GM12878 (cell line): ENCODE results near the gene DTNA. TPM values are rescaled to one million over a fixed set of nuclear protein-coding genes. Genes with fewer than 3 reads are reported as not detected.

Experiments used
- ATAC-seq: fragments of 200-7000 bp; cut with Tn5 transposase; 3 replicates; pipeline ENCODE4 v1.9.1; 2020; ENCODE audit warnings: mild to moderate bottlenecking, moderate library complexity
- BruUV-seq: library from RNA; stranded (reverse); fragments of 400-500 nt; replicated peaks from 2 replicates; lab custom pipeline; 2021; lab: Mats Ljungman, UMichigan
- CTCF ChIA-PET: fragments of 300-600 bp; sonication (Branson Sonifier 250); formaldehyde crosslinking; extraction: SDS; loops from one replicate; lab custom pipeline; 2021; ENCODE audit warnings: inconsistent platforms; lab: Yijun Ruan, JAX
- POLR2A ChIA-PET: fragments of 350-600 bp; formaldehyde crosslinking; extraction: SDS; loops from one replicate; lab custom pipeline; 2021; ENCODE audit warnings: inconsistent platforms; lab: Charles Lee
- RAD21 ChIA-PET: fragments of 300-600 bp; sonication (Branson Sonifier 250); formaldehyde crosslinking; loops from one replicate; lab custom pipeline; 2023; ENCODE audit warnings: antibody characterized with exemption; ENCODE audit not compliant: unreplicated experiment; lab: Charles Lee
- SMC1A ChIA-PET: fragments of 300-600 bp; sonication (Branson Sonifier 250); formaldehyde crosslinking; loops from one replicate; lab custom pipeline; 2023; ENCODE audit not compliant: unreplicated experiment, uncharacterized antibody; lab: Charles Lee
- DNase-seq: peaks from one replicate; pipeline ENCODE4 v3.0.0-alpha.2; 2011; ENCODE audit warnings: low read depth, low spot score
- FAIRE-seq: peaks from 3 replicates; lab custom pipeline; 2011; peaks lifted over from hg19 to GRCh38; lab: Jason Lieb, UNC
- H2AFZ ChIP-seq: 2 replicates; pipeline ENCODE4 v1.6.0; 2011; ENCODE audit warnings: low read depth, low read length, control low read depth; ENCODE audit not compliant: control insufficient read depth
- H3K27ac ChIP-seq: 2 replicates; pipeline ENCODE4 v1.5.1; 2011; ENCODE audit warnings: control low read depth; ENCODE audit not compliant: control insufficient read depth, insufficient read depth
- H3K27me3 ChIP-seq, 2 experiments: replicated peaks in 1 of 2; 2 replicates each; pipeline versions ENCODE4 v1.6.0 to v1.6.1; 2011; ENCODE audit warnings: low read length in 1 of 2; ENCODE audit not compliant: control insufficient read depth in 2 of 2, insufficient read depth in 2 of 2
- H3K36me3 ChIP-seq, 2 experiments: 2 replicates each; pipeline ENCODE4 v1.5.1; 2011; ENCODE audit warnings: low read length in 1 of 2; ENCODE audit not compliant: control insufficient read depth in 2 of 2, insufficient read depth in 2 of 2
- H3K4me1 ChIP-seq: 2 replicates; pipeline ENCODE4 v1.6.1; 2011; ENCODE audit warnings: mild to moderate bottlenecking, low read length, moderate library complexity, mixed read lengths; ENCODE audit not compliant: control insufficient read depth, insufficient read depth
- H3K4me2 ChIP-seq: 2 replicates; pipeline ENCODE4 v1.6.0; 2011; ENCODE audit warnings: control low read depth; ENCODE audit not compliant: control insufficient read depth, insufficient read depth
- H3K4me3 ChIP-seq: fragments of 200-600 bp; sonication (generic); 2 replicates; pipeline ENCODE4 v1.5.1; 2016
- H3K79me2 ChIP-seq: 2 replicates; pipeline ENCODE4 v1.6.0; 2011; ENCODE audit warnings: low read length; ENCODE audit not compliant: control insufficient read depth, insufficient read depth
- H3K9ac ChIP-seq: 2 replicates; pipeline ENCODE4 v1.8.0; 2011; ENCODE audit warnings: low read length, control low read depth, mixed read lengths; ENCODE audit not compliant: control insufficient read depth, insufficient read depth
- H3K9me3 ChIP-seq: replicated peaks from 3 replicates; pipeline ENCODE4 v1.5.1; 2011; ENCODE audit warnings: mild to moderate bottlenecking, low read length; ENCODE audit not compliant: control insufficient read depth, insufficient read depth
- H4K20me1 ChIP-seq: 2 replicates; pipeline ENCODE4 v1.6.0; 2011; ENCODE audit not compliant: control insufficient read depth, insufficient read depth
- ASH2L ChIP-seq: fragments of 300-600, 200-600 bp; sonication (generic); IDR thresholded peaks from 2 replicates; pipeline ENCODE4 v1.6.1; 2017; ENCODE audit warnings: low read depth, mild to moderate bottlenecking, borderline replicate concordance
- CHD2 ChIP-seq: IDR thresholded peaks from 2 replicates; pipeline ENCODE4 v1.6.1; 2011; ENCODE audit warnings: low read depth, low read length, improper control_type of control experiment, borderline replicate concordance
- MAX ChIP-seq: IDR thresholded peaks from 2 replicates; pipeline ENCODE4 v1.6.1; 2012; ENCODE audit warnings: low read depth, low read length, improper control_type of control experiment
- MEF2B ChIP-seq: fragments of 450-650 bp; IDR thresholded peaks from 2 replicates; pipeline ENCODE4 v1.6.1; 2018; ENCODE audit warnings: mild to moderate bottlenecking, moderate library complexity; ENCODE audit not compliant: partially characterized antibody, poor library complexity, severe bottlenecking
- NBN ChIP-seq: fragments of 450-650 bp; IDR thresholded peaks from 2 replicates; pipeline ENCODE4 v1.6.1; 2016
- NFYB ChIP-seq: IDR thresholded peaks from 2 replicates; pipeline ENCODE4 v1.6.1; 2011; ENCODE audit warnings: low read depth, mild to moderate bottlenecking, low read length, improper control_type of control experiment, moderate library complexity; ENCODE audit not compliant: insufficient read depth
- PAX8 ChIP-seq: fragments of 450-650 bp; IDR thresholded peaks from 2 replicates; pipeline ENCODE4 v1.6.1; 2017; ENCODE audit warnings: mild to moderate bottlenecking, moderate library complexity
- SUPT20H ChIP-seq: IDR thresholded peaks from 2 replicates; pipeline ENCODE4 v1.6.1; 2011; ENCODE audit warnings: low read depth, mild to moderate bottlenecking, low read length, moderate library complexity, borderline replicate concordance; ENCODE audit not compliant: control insufficient read depth
- TAF1 ChIP-seq: IDR thresholded peaks from 2 replicates; pipeline ENCODE4 v1.6.1; 2011; ENCODE audit warnings: mild to moderate bottlenecking, low read depth, low read length, borderline replicate concordance
- YY1 ChIP-seq: IDR thresholded peaks from 2 replicates; pipeline ENCODE4 v1.6.1; 2011; ENCODE audit warnings: low read depth, mild to moderate bottlenecking, low read length
- ZZZ3 ChIP-seq: IDR thresholded peaks from 2 replicates; pipeline ENCODE4 v1.6.1; 2011; ENCODE audit warnings: low read depth; ENCODE audit not compliant: control insufficient read depth, insufficient read length
- in situ Hi-C: fragments of 300-500 bp; cut with MboI; formaldehyde crosslinking; loops from 9 replicates; pipeline ENCODE4 v1.14.3; 2018; ENCODE audit warnings: mixed read lengths
- intact Hi-C: fragments of 100-400 bp; cut with micrococcal nuclease; formaldehyde crosslinking; loops from one replicate; pipeline ENCODE4 v1.14.2; 2022; ENCODE audit not compliant: unreplicated experiment
- polyA plus RNA-seq, 11 experiments: library from polyadenylated mRNA; depleted of rRNA in 4 of 11; unstranded in 6 of 11; stranded (reverse) in 5 of 11; fragments of >200 nt; fragmentation: Nextera tagmentation in 4 of 11; fragmentation: Illumina TruSeq in 1 of 11; extraction: Ambion mirVana in 4 of 11; extraction: Trizol in 1 of 11; gene quantifications; 1 replicate in 1 of 11; 2 replicates in 10 of 11; pipeline versions ENCODE4 v1.2.1 to v1.2.3, GENCODE V29; 2011 to 2016; ENCODE audit warnings: inconsistent platforms in 2 of 11, missing spikeins in 2 of 11, low read depth in 1 of 11
- total RNA-seq, 4 experiments: library from RNA; depleted of rRNA in 3 of 4; stranded (reverse); fragments of >200 nt in 3 of 4; fragmentation: Illumina TruSeq in 1 of 4; extraction: Trizol in 1 of 4; gene quantifications; 2 replicates each; pipeline versions ENCODE4 v1.2.1 to v1.2.3, GENCODE V29; 2013 to 2021
- TF ChIP-seq, protein P1 (sequence below): fragments of 450-650 bp; IDR thresholded peaks from 2 replicates; pipeline ENCODE4 v1.6.1; 2017; ENCODE audit warnings: mild to moderate bottlenecking, moderate library complexity
- TF ChIP-seq, protein P2 (sequence below): IDR thresholded peaks from 2 replicates; pipeline ENCODE4 v1.6.1; 2011; ENCODE audit warnings: mild to moderate bottlenecking, low read depth, low read length, moderate library complexity; ENCODE audit not compliant: insufficient replicate concordance
- TF ChIP-seq, protein P3 (sequence below): IDR thresholded peaks from 2 replicates; pipeline ENCODE4 v1.6.1; 2012; ENCODE audit warnings: mild to moderate bottlenecking, low read depth, low read length

The DTNA gene
- total and polyA plus RNA-seq, 10 of the 15 experiments (the other 5 are each of a cell fraction or from before 2014, with no cell fraction given): 0.26 to 8.6 (median 0.53) TPM

DNA sequence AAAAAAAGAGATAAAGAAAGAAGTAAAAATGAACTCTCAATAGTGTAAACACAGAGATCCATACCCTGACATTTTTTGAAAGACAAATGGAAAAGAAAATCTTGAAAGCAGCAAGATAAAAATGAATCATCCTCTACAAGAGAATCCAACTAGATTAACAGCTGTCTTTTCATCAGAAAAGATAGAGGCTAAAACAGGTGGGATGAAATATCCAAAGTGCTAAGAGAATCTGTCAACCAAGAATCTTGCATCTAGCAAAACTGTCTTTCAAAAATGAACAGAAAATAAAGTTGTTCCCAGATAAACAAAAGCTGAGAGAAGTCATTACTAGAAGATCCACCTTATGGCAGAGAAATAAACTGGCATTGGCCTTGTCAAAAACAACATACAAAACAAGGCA, 213.8 kb downstream of the DTNA start:
- ChIA-PET CTCF (no interaction called here), SMC1A (no interaction called here), RAD21 (no interaction called here), POLR2A (no interaction called here)
- intact Hi-C loops (no loop called here), in situ Hi-C loops (no loop called here)
- TF ChIP-seq YY1: no peak
- TF ChIP-seq MEF2B: no peak
- TF ChIP-seq MAX: no peak
- TF ChIP-seq, protein P1, sequence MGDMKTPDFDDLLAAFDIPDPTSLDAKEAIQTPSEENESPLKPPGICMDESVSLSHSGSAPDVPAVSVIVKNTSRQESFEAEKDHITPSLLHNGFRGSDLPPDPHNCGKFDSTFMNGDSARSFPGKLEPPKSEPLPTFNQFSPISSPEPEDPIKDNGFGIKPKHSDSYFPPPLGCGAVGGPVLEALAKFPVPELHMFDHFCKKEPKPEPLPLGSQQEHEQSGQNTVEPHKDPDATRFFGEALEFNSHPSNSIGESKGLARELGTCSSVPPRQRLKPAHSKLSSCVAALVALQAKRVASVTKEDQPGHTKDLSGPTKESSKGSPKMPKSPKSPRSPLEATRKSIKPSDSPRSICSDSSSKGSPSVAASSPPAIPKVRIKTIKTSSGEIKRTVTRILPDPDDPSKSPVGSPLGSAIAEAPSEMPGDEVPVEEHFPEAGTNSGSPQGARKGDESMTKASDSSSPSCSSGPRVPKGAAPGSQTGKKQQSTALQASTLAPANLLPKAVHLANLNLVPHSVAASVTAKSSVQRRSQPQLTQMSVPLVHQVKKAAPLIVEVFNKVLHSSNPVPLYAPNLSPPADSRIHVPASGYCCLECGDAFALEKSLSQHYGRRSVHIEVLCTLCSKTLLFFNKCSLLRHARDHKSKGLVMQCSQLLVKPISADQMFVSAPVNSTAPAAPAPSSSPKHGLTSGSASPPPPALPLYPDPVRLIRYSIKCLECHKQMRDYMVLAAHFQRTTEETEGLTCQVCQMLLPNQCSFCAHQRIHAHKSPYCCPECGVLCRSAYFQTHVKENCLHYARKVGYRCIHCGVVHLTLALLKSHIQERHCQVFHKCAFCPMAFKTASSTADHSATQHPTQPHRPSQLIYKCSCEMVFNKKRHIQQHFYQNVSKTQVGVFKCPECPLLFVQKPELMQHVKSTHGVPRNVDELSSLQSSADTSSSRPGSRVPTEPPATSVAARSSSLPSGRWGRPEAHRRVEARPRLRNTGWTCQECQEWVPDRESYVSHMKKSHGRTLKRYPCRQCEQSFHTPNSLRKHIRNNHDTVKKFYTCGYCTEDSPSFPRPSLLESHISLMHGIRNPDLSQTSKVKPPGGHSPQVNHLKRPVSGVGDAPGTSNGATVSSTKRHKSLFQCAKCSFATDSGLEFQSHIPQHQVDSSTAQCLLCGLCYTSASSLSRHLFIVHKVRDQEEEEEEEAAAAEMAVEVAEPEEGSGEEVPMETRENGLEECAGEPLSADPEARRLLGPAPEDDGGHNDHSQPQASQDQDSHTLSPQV: no peak
- TF ChIP-seq NBN: no peak
- no peak for TF ChIP-seq NFYB
- no peak for TF ChIP-seq CHD2
- no peak for TF ChIP-seq TAF1
- TF ChIP-seq, protein P2, sequence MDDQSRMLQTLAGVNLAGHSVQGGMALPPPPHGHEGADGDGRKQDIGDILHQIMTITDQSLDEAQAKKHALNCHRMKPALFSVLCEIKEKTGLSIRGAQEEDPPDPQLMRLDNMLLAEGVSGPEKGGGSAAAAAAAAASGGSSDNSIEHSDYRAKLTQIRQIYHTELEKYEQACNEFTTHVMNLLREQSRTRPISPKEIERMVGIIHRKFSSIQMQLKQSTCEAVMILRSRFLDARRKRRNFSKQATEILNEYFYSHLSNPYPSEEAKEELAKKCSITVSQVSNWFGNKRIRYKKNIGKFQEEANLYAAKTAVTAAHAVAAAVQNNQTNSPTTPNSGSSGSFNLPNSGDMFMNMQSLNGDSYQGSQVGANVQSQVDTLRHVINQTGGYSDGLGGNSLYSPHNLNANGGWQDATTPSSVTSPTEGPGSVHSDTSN: no peak
- no peak for TF ChIP-seq SUPT20H
- TF ChIP-seq ZZZ3: no peak
- no peak for TF ChIP-seq ASH2L
- TF ChIP-seq, protein P3, sequence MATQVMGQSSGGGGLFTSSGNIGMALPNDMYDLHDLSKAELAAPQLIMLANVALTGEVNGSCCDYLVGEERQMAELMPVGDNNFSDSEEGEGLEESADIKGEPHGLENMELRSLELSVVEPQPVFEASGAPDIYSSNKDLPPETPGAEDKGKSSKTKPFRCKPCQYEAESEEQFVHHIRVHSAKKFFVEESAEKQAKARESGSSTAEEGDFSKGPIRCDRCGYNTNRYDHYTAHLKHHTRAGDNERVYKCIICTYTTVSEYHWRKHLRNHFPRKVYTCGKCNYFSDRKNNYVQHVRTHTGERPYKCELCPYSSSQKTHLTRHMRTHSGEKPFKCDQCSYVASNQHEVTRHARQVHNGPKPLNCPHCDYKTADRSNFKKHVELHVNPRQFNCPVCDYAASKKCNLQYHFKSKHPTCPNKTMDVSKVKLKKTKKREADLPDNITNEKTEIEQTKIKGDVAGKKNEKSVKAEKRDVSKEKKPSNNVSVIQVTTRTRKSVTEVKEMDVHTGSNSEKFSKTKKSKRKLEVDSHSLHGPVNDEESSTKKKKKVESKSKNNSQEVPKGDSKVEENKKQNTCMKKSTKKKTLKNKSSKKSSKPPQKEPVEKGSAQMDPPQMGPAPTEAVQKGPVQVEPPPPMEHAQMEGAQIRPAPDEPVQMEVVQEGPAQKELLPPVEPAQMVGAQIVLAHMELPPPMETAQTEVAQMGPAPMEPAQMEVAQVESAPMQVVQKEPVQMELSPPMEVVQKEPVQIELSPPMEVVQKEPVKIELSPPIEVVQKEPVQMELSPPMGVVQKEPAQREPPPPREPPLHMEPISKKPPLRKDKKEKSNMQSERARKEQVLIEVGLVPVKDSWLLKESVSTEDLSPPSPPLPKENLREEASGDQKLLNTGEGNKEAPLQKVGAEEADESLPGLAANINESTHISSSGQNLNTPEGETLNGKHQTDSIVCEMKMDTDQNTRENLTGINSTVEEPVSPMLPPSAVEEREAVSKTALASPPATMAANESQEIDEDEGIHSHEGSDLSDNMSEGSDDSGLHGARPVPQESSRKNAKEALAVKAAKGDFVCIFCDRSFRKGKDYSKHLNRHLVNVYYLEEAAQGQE: no peak
- TF ChIP-seq PAX8: no peak
- Histone ChIP-seq H3K27ac (no peak overlapping the region), H3K4me2 (no peak overlapping the region), H3K9me3 (no peaks in the 10 kb centered on the region), H3K36me3 (no peaks in the 10 kb centered on the region), H3K9ac (no peak overlapping the region), H4K20me1 (no peaks in the 10 kb centered on the region), H3K4me1 (no peaks in the 10 kb centered on the region), H3K4me3 (no peak overlapping the region), H2AFZ (no peak overlapping the region), H3K79me2 (no peaks in the 10 kb centered on the region), H3K27me3 (no peaks in the 10 kb centered on the region)
- FAIRE-seq (no peak), ATAC-seq (no peak), DNase-seq (no peak)
- BruUV-seq: no TSS peak
